Endometrium (tissue), 2 donors: ENCODE results near the gene CLSTN1.
"Not testable (repeated sequence)": the region's sequence is repeated elsewhere in the genome, so short reads cannot be mapped to it uniquely, and the experiment has no call there.

Experiments
- FAIRE-seq: peaks from 2 replicates; lab custom pipeline; 2012; peaks lifted over from hg19 to GRCh38; lab: Jason Lieb, UNC
- donor health status: control.
- donor health status: control.

Gene CLSTN1

DNA sequence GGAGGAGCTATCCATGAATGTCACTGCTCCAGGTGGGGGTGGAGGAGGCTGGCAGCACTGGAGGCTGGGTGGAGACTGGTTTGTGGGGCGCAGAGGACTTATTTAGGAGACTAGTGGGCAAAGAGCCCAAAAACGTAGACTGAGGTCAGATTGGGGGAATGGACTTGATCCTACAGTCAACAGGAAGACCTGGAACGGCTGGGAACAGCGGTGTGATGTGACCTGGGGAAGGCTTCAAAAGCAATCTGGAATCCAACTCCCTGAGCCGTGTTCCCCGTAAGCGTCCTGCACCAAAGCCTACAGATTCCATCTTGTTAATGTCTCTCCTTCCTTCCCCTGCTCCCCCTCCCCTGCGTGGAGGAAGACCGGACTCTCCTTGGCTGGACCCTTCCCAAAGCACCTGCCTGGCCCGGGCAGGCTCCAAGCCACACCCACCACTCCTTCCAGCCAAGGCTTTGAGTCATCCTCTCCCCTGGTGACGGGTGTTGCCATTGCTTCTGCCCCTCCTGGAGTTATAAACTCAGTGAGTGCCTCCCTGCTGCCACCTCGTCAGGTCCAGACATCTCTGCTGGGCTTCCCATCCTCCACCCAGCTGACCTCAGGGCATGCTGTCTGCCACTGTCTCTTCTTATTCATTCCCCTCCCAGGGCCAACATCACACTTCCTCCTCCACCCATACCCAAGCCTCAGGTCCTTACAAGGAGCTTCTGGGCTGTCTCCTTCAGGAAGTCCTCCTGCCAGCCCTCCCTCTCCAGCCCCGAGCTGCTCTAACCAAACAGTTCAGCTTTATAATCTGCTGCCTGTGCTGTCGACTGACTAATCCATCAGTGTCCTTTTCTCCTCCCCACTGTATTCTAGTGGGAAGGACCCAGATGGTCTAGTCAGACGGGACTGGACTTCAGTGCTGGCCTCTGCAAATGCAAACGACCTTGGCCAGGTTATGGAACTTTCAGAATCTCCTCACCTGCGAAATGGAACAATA lies 1.6 kb upstream of the CLSTN1 start:
- FAIRE-seq = no peak

DNA sequence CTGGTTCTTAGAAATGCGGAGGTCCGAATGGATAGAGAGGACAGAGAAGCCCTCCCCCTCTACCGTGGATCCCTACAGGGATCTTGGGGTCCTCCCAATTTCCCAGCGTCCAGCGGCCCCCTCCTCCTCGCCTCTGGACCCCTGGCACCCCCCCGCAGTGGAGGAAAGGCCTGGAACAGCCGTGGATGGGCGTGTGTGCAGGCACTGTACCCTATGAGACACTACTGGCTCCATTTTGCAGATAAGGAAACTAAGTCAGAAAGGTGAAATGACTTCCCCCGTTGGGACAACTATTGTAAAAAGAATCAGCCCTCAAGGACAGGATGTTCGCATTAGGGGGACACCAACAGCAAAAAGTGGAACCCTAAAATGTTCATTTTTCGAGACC lies 931 bp upstream of the CLSTN1 start:
- no peak for FAIRE-seq

DNA sequence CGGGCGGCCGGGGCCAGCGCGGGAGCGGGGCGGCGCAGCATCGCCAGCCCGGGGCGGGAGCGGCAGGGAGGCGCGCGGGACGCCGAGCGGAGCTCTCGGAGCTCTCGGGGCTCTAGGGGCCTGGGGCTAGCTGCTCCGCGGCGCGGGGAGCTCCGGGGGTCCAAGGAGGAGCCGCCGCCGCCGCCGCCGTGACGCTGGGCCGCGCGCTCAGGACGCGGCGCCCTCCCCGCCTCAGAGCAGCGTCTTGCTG lies 147 bp downstream of the CLSTN1 start:
- FAIRE-seq = no peak

DNA sequence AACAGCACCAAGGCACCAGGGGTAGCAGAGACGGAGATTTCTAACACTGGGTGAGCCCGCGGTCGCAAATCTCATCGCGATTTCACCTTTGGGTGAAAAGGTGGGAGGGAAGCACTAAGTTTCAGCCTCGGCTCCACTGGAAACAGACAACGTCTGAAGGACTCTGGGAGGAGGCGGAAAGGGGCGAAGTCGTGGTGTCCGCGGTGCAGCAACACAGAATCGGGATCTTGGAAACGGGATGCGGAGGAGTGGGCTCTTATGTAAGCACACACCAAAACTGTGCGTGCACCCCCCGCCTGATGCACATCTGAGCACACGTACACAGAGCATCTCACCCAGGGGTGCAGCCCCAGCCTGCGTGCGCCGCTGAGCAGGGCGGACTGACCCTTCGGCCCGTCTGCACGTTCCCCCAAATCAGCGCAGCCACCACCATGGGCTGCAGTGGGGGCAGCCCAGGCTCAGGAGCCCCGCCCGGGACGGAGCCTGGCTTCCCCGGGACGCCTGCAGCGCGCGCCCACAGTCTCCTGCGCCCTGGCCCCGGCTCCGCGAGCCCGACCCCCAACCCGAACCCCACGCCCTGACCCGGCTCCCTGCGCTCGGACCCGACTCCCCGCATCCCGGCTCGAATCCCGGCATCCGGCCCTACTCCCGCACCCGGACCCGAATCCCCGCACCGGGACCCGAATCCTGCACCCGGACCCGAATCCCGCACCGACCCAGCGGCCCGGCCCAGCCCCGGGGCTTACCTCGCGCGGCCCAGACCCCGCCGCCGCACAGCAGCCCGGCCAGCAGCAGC lies 670 bp downstream of the CLSTN1 start:
- FAIRE-seq = no peak

DNA sequence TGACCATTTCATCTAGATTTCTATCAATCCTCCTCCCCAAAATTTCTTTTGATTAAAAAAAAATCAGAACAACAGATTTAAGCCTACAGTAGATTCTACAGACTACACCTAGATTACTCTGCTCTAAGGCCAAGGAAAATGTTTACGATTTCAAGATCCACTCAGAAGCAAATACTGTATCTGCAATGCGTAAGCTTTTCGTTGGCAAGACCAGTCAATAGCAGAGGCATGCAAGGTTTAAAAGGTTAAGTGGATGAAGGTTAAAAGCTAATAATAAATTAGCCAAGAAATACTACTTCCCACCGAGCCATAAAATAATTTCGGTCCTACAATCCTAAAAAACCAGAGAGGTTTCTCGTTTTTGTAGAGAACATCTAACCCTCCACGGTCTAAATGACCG lies 1.3 kb downstream of the CLSTN1 start:
- FAIRE-seq = no peak

DNA sequence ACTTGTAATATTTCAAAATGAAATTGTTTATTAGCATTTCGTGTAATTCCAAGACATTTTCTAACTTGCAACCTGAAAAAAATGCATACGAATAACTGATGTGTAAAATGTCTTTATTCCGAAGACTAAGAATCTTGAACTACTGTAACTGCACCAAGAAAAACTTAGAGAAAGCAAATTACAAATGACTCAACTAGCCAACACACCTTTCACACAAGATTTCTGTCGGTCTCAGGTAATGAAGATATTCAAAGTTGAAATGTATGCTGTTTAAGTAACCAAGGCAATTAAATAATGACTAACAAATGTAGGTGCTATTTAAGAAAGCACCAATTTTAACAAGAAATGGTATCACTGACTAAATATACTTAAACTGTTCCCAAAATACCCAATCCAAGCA lies 2.1 kb downstream of the CLSTN1 start:
- no peak for FAIRE-seq

DNA sequence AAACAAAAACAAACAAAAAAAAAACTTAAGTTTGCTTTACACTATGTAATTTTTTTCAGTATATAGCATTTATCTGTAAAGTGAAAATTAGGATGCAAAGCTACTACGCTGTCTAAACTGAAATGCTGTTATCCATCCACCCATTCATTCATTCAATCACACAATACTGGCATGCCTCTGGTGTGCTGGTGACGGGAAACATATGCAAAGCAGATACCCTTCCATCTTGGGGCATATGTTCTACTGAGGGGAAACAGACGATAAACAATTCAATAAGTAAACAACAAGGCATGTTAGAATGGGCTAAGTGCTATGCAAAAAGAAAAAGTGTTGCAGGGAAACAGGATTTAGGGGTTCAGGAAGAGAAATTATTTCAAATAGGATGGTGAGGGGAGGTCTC lies 3.2 kb downstream of the CLSTN1 start:
- FAIRE-seq = no peak

DNA sequence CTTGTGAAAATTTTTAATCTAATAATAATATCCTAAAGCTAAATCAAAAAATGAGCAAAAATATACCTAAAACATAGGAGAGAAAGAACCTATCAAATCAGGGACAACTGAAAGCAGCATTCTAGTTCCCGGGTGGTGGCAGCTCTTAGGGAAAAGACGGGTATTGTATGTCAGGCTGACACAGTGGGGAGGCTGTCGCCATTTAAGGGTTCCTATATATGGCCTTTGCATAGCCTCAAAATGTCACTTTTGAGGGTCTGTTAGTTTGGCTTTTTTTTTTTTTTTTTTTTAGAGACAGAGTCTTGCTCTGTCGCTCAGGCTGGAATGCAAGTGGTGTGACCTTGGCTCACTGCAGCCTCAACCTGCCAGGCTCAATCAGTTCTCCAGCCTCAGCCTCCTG lies 6.0 kb downstream of the CLSTN1 start:
- FAIRE-seq = no peak

DNA sequence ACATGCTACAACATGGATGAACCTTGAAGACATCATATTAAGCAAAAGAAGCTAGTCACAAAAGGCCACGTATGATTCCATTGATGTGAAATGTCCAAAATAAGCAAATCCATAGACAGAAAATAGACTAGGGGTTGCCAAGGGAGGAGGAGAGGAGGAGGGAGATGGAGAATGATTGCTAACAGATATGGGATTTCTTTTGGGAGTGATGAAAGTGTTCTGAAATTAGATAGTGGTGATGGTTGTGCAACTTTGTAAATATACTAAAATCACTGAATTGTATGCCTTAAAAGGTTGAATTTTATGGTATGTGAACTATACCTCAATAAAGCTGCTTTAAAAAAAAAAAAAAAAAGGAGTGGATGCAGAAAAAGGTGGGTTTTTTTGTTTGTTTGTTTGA lies 7.6 kb downstream of the CLSTN1 start:
- no peak for FAIRE-seq

DNA sequence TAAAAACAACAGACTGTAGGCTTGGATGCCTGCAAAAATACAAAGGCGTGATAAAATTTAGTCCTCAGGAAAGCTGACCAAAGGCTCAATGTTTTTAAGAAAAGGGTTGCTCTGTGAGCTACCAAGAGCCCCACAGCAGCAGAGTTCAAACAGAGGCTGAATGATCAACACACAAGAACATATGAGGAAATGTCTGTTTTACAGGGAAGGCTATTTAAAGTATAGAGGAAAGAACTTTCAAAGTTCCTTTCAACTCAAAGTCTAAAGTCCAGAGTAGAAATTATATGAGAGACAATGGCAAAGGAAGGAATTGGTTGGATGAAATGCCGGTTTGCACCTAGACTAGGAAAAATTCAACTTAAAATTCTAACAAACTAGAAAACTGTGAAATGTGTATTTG lies 8.6 kb downstream of the CLSTN1 start:
- no peak for FAIRE-seq

DNA sequence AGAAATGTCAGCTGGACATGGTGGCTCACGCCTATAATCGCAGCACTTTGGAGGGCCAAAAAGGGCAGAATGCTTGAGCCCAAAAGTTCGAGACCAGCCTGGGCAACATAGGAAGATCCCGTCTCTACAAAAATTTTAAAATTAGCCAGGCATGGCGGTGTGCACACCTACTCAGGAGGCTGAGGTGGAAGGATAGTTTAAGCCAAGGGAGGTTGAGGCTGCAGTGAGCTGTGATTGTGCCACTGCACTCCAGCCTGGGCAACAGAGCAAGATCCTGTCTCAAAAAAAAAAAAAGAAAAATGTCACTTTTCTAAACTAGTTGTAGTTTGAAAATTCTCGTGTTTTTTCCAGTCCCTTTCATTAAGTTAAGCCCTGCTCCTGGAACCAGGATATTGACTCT lies 9.1 kb downstream of the CLSTN1 start:
- FAIRE-seq = no peak

DNA sequence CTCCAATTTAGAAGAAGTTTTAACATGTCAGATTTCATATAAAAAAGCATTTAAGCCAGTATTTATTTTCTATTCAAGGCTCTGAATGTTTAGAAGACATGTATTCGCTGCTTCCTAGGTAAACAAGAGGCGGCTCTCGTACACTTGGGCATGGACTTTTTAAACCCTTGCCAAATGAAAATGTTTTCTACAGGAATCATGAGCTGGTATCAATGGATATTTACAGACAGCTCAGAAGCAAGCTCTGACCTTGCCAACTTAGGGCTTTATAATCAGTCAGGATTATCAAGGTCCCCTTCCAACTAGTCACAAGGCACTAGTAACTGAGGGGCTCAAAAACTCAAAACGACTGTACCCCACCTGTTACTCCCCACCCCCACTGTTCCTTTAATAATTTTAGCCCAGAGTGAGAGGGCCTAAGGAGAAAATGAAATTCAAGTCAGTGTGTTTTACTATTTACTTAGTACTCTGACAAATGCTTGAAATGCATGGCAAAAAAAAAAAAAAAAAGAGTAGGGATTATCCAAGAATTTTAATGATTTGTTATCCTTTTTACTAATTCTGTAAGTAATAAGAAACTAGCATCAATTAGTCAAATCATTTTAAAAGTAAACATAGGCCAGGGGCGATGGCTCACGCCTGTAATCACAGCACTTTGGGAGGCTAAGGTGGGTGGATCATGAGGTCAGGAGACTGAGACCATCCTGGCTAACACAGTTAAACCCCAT lies 12.4 kb downstream of the CLSTN1 start:
- no peak for FAIRE-seq

DNA sequence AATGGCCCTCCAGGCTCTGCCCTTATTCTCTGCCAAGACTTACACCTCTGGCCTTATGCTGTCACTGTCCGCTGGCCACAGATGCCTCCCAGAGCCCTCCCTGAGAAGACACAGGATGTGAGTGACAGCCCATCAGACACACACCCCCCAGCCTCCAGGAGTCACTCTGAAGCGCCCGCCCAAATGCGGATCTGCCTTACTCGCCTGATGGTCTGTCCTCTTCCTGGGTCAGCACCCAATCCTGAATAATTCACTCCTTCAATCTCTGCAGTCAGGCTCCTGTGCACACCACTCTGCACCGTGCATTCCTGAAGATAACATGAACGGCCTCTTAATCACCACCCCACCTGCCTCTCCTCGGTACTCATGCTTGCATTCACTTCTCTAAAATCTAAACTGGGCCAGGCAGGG lies 14.7 kb downstream of the CLSTN1 start:
- no peak for FAIRE-seq

DNA sequence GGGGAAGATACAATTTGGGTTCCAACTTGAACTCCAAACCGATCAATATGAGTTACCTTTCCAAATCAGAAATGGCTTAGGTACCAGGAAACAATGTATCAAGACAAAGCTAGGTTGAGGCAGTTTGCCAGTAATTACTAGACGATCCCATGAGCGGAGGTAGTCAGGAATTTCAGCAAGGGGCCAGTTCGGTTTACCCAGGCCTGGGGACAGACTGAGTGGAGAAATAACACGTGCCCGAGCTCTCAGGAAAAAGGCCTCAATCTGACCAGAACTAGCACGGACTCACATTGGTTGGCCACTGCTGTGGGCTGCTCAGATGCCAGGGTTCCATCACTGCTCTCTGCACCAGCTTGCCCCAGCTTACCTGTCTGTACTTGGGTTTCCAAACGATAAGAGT lies 15.3 kb downstream of the CLSTN1 start:
- no peak for FAIRE-seq

DNA sequence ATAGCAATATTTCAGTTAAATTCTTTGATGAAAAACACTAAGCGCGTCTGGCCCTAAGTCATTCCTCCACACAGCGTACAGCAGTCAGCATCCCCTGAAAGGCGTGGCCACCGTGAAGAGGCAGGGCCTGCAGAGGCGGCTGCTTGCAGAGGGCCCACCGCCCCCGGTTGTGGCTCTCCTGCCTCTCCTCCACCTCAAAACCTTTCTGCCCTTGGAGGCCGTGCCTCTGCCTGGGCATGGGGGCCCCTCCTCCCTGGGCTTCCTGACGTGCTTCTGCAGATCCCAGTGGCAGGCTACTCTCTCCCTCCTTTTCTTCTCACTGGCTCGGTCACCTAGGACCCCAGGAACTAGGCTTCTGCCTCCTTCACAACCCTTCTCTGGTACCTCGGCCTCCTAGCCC lies 16.2 kb downstream of the CLSTN1 start:
- no peak for FAIRE-seq

DNA sequence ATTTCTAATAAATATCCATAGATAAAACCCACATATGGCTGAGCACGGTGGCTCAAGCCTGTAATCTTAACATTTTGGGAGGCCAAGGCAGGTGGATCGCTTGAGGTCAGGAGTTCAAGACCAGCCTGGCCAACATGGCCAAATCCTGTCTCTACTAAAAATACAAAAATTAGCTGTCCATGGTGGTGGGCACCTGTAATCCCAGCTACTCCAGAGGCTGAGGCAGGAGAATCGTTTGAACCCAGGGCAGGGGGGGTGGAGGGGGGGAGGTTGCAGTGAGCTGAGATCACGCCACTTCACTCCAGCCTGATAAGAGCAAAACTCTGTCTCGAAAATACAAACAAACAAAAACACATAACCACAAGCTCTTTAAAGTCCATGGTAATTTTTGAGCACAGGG lies 17.8 kb downstream of the CLSTN1 start:
- not testable (repeated sequence) for FAIRE-seq

DNA sequence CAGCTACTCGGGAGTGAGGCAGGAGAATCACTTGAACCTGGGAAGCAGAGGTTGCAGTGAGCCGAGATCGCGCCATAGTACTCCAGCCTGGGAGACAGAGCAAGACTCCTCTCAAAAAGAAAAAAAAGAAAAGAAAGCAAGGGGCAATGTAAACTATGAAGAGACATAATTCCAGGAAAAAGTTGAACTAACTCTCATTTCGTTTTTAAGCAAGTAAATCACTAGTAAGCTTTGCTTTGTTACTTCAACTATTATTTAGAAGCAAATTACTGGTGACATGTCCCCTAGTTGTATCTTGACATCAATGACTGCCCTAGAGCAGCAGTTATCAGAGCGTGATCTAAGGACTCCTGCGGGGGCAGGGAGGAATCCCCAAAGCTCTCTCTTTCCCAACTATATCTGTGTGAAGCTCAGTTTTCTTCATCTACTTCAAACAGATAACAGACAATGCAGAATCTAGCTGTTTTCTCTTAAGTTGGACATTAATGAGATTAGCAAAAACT lies 18.7 kb downstream of the CLSTN1 start:
- FAIRE-seq = no peak

DNA sequence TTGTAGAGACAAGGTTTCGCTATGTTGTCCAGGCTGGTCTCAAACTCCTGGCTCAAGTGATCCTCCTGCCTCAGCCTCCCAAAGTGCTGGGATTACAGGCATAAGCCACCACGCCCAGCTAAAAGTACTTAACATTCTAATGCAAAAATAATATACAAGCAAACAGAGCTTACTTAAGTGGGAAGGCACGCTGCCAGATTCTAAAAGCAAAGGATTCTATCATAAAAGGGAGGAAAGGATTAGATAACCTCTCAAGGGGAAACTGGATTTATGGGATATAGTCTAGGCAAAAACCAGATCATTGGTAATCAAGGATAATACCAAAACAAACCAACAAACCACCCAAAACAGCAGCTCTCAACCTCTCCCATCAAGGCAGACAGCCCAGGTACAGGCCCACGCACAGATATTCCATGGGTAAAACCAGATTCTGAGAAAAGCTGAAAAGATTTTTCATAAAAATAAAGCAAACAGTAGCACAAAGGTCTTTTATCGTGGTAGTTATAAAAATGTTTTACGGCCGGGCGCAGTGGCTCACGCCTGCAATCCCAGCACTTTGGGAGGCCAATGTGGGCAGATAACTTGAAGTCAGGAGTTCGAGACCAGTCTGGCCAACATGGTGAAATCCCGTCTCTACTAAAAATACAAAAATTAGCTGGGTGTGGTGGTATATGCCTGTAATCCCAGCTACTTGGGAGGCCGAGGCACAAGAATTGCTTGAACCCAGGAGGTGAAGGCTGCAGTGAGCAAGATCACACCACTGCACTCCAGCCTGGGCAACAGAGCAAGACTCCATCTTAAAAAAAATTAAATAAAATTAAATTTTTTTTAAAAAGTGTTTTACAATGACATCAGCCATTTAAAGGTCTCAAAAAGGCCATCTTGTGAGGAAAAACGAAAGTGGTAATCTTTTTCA lies 20.5 kb downstream of the CLSTN1 start:
- FAIRE-seq = not testable (repeated sequence)

DNA sequence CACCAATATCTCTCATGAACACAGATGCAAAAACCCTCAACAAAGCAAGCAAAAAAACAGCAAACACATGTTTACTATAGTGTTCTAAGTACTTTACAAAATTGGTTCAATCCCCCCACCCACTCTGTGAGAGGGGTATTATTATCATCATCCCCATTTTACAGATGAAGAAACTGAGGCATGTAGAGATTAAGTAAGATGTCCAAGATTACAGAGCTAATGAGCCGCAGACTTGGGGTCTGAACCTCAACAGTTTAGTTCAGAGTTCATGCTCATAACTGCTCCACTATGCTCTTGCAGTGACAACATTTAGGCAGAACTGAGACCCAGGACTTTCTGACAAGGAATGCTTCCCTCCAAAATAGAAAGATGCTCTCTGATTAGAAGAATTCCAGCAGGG lies 21.9 kb downstream of the CLSTN1 start:
- FAIRE-seq = no peak

DNA sequence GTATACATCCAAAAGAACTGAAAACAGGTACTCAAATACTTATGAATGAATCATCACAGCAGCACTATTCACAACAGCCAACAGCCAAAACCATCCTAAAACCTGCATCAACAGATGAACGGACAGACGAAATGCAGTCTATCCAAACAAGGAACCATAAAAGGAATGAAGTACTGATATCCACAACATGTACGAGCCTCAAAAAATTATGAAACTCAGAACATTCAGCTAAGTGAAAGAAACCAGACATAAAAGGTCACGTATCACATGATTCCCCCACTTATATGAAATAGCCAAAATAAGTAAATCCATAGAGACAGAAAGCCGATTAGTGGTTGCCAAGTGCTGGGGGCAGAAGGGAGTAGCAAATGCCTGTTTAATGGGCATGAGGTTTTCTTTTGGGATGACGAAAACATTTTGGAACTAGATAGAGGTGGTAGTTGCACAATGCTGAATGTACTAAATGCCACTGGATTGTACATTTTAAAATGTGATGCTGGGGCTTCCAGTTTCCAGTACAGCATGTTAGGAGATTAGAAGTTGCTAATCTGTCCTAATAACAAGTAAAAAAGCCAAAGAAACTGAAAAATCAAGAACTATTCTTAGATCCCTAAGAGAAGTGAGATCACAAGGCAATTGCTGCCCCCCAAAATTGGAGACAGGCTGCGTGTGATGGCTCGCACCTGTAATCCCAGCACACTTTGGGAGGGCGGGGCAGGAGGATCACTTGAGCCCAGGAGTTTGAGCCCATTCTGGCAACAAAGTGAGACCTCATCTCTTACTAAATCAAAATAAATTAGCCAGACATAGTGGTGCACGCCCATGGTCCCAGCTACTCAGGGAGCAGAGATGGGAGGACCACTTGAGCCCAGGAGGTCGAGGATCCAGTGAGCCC lies 25.3 kb downstream of the CLSTN1 start:
- FAIRE-seq = no peak

DNA sequence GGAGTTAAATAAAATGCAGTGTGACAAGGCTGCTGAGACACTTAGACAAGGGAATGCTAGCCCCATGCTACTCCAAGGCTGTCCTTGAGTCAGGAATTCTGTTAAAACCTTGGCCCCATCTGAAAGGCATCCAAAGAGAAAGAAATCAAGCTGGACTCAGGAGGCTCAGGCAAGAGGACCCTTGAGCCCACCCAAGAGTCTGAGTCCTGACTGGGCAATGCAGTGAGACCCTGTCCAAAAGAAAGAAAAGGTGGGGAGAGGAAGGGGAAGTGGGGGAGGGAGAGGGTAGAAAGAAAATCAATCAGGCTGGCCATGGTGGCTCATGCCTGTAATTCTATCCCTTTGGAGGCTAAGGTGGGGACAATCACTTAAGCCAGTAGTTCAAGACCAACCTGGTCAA lies 26.7 kb downstream of the CLSTN1 start:
- no peak for FAIRE-seq
